ENCODE data around the gene SHISA9. TPM values are rescaled to one million over a fixed set of nuclear protein-coding genes. Genes with fewer than 3 reads are reported as not detected.

The SHISA9 gene
- total and polyA plus RNA-seq, 12 donors = 0.04 to 4.8 (median 0.35) TPM

GRCh38 chr16:13186813-13187212 is 285.4 kb downstream of the SHISA9 start:
- Histone ChIP-seq H3K4me1 (replicated peaks in 1 of 2) (peaks cover 0 to 4% of the 10 kb centered on the region in 2 donors), H3K27me3 (no peaks in the 10 kb centered on the region), H3K36me3 (replicated peaks in 1 of 2) (no peaks in the 10 kb centered on the region), H3K27ac (no peak overlapping the region), H3K9me3 (replicated peaks in 1 of 3) (no peaks in the 10 kb centered on the region), H3K4me3 (no peak overlapping the region)
- TF ChIP-seq CTCF (IDR thresholded peaks at IDR 0.05) = no peak
- TF ChIP-seq POLR2A (IDR thresholded peaks at IDR 0.05) = no peak
- intact Hi-C loops (cut with DNase I) = no loop called here
- WGBS, 4 donors = 31 to 47% (median 37%) methylated on average over 5 of the region's 5 CpGs
- no peak for DNase-seq

- TF ChIP-seq CTCF (IDR thresholded peaks at IDR 0.05) (no peak), POLR2A (IDR thresholded peaks at IDR 0.05) (no peak)
- no peak for DNase-seq
- 70 to 81% (median 76%) methylated on average over 7 of the region's 7 CpGs for WGBS, 4 donors
- H3K4me3 ChIP-seq = no peak overlapping the region
- no peaks in the 10 kb centered on the region for H3K9me3 ChIP-seq (replicated peaks in 1 of 3)
- H3K4me1 ChIP-seq (replicated peaks in 1 of 2) = peaks cover 0 to 4% of the 10 kb centered on the region in 2 donors
- no peaks in the 10 kb centered on the region for H3K27me3 ChIP-seq
- intact Hi-C loops (cut with DNase I) = no loop called here
- no peak overlapping the region for H3K27ac ChIP-seq
- no peaks in the 10 kb centered on the region for H3K36me3 ChIP-seq (replicated peaks in 1 of 2)
These were observed 287.9 kb downstream of the SHISA9 start for GRCh38 chr16:13189250-13189649.

GRCh38 chr16:13193721-13194120 is 292.3 kb downstream of the SHISA9 start:
- WGBS, 4 donors = 75 to 92% (median 82%) methylated on average over 1 of the region's 1 CpG
- H3K27ac ChIP-seq = no peak overlapping the region
- no peaks in the 10 kb centered on the region for H3K27me3 ChIP-seq
- TF ChIP-seq CTCF (IDR thresholded peaks at IDR 0.05) (no peak), POLR2A (IDR thresholded peaks at IDR 0.05) (no peak)
- no peaks in the 10 kb centered on the region for H3K36me3 ChIP-seq (replicated peaks in 1 of 2)
- H3K4me3 ChIP-seq = no peak overlapping the region
- no peak for DNase-seq
- intact Hi-C loops (cut with DNase I) = no loop called here
- no peaks in the 10 kb centered on the region for H3K4me1 ChIP-seq (replicated peaks in 1 of 2)
- H3K9me3 ChIP-seq (replicated peaks in 1 of 3) = no peaks in the 10 kb centered on the region

GRCh38 chr16:13194766-13195165 is 293.4 kb downstream of the SHISA9 start:
- no peaks in the 10 kb centered on the region for H3K4me1 ChIP-seq (replicated peaks in 1 of 2)
- H3K27me3 ChIP-seq = no peaks in the 10 kb centered on the region
- H3K36me3 ChIP-seq (replicated peaks in 1 of 2) = no peaks in the 10 kb centered on the region
- WGBS, 4 donors = 47 to 58% (median 55%) methylated on average over 2 of the region's 2 CpGs
- H3K9me3 ChIP-seq (replicated peaks in 1 of 3) = no peaks in the 10 kb centered on the region
- intact Hi-C loops (cut with DNase I) = no loop called here
- H3K27ac ChIP-seq = no peak overlapping the region
- no peak for TF ChIP-seq POLR2A (IDR thresholded peaks at IDR 0.05)
- TF ChIP-seq CTCF (IDR thresholded peaks at IDR 0.05) = no peak
- H3K4me3 ChIP-seq = no peak overlapping the region
- no peak for DNase-seq
